Measurements from ENCODE around the gene PRDX6.
A peak's percentile ranks its signal among the peaks of the same experiment; 100 is the strongest.
"Not testable (repeated sequence)": the region's sequence is repeated elsewhere in the genome, so short reads cannot be mapped to it uniquely, and the experiment has no call there.

Gene PRDX6, protein sequence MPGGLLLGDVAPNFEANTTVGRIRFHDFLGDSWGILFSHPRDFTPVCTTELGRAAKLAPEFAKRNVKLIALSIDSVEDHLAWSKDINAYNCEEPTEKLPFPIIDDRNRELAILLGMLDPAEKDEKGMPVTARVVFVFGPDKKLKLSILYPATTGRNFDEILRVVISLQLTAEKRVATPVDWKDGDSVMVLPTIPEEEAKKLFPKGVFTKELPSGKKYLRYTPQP

DNA sequence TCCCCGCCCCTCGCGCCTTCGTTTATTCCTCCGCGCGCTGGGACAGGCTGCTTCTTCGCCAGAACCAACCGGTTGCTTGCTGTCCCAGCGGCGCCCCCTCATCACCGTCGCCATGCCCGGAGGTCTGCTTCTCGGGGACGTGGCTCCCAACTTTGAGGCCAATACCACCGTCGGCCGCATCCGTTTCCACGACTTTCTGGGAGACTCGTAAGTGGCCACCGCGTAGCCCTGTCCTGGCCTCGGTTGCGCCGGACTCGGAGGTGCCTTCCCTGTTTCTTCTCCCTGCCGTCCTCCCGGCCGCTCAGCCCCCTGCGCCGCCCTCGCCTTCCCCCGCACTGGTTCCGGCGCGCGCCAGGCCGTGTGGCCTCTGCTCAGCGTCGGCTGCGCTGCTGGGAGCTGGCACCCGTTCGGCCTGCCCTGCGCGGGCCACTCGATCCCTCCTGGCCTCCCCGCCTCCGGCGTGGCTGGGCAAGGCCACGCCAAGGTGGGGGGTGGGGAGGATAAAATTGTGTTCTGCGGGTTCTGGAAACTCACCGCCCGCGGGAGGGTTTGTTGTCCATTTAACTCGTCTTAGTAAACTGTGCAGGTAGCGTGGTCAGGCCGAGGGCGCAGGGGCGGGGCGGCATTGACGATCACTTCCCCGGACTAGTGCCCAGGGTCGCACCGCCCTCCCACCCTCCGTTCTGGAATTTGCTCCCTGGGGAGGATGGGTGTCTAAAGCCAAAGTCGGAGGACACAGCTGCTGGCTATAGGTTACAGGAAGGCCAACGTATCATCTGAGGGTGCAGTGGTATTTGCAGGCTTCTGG, at the start of gene PRDX6:
Gene PRDX6, plus strand, starts transcription at position 50 of the 808 bp plus-strand sequence. Its CDS starts 63 bp downstream, at position 113.
- no peak for DNase-seq (ENCODE audit: low read depth)

DNA sequence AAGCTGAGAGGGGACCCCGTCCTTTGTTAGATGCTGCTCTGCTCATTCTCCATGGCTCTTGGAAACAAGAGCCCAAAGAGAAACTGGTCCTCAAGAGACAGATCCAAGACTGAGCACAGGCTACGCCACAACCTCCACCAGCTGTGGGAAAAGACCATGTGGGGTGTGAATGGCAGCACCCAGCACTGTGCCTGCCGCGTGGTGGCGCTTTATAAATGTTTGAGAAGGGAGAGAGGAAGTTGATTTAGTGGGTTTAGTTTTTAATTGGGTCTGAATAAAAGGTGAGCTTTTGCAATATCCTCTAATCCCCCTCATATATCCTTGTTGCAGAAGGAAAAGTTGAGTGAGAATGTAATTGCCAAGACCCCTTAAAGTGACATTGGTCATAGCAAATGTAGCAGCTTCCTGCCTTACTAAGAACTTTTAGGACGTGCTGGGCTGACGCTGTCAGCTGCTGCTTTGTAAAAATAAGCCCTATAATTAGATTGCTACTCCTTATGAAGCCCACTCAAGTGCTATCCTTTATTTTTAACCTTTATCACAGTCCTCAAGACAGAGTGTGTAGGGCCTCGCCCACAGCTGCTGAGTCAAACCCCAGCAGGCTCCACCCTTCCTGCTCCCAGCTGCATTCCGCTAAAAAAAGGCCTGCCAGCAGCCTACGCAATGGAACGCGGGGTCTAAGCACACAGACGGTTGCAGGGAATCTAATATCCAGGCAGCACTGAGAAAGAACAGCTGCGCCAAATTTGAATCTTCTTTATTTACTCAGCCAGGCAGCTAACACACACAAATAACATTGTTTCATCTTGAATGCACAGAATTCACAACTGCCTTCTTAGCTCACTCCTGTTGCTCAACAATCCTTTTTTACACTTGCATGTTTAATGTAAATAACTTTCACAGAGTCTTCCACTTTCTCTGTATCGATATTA, 47.4 kb upstream of the PRDX6 start:
- peak; percentile 53 for DNase-seq (ENCODE audit: low read depth)

DNA sequence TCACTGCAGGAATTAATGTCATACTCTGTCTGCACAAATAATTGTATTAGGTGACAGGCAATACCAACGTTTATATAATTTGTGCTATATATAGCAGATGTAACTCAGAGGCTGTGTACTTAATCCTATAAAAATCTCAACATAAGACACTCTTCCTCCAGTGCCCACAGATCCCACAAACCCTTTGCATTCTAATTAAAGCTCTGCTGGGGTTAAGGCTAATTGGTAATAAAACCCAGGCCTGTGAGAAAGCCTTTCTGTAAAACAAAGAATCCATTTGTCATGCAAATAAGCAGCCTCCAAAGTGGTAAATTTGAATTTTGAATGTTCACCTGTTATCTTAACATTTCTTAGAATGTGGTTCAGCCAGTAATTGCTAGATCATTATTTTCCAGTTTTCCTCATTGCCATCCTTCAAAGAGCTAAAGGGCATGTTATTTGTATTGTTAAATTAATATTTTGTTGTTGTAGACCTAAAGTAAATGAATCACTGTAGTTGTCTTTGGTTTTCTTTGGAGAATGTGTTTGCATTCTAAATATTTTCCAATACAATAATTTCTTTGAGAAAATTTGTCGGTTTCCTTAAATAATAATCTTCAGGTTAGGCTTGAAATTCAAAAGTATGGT, 46.3 kb upstream of the PRDX6 start:
- DNase-seq (ENCODE audit: low read depth), result no peak

DNA sequence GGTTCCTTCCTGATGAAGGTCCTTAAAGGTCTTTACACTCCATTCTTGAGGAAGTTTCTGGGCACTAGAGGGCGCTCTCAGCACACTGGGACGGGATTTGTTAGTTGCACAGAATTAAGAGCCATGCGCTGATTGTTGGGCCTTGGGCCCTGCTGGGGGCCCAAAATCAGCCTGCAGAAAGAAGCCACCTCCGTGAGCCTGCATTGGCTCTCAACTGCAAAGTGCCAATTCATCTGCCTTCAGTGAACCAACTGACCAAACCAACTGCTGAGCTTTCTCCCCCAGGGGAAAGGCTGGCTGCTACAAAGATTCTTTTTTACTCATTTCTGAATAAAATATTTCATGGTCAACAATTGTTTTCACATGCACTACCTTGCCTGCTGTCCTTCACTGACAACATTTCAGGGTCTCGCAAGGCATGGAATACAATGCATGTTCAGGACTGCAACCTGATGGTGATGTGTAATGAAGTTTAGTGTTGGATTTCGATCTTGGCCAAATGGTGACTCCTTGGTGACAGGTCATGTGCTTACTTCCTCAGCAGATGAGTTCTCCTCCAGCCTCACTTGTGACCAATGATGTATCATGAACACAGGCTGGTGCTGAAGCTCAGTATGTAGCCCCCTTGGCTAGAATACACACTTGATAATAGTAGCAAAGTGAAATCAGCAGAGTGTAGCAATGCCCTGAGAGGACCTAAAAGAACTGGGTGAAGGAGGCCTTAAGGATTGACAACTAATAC, 45.7 kb upstream of the PRDX6 start:
- DNase-seq (ENCODE audit: low read depth), result peak; percentile 81

DNA sequence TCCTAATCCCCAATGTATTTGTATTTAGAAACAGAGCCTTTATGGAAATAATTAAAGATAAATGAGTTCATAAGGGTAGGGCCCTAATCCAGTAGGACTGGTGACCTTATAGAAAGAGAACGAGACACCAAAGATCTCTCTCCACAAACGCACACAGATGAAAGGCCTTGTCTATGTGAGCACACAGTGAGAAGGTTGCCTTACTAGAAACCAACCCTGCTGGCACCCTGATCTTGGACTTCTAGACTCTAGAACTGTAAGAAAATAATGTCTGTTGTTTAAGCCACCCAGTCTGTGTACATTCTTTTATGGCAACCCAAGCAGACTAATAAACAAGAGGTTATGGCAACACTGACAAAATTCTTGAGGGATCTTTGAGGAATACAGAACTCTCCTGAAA, 44.8 kb upstream of the PRDX6 start:
- no peak for DNase-seq (ENCODE audit: low read depth)

DNA sequence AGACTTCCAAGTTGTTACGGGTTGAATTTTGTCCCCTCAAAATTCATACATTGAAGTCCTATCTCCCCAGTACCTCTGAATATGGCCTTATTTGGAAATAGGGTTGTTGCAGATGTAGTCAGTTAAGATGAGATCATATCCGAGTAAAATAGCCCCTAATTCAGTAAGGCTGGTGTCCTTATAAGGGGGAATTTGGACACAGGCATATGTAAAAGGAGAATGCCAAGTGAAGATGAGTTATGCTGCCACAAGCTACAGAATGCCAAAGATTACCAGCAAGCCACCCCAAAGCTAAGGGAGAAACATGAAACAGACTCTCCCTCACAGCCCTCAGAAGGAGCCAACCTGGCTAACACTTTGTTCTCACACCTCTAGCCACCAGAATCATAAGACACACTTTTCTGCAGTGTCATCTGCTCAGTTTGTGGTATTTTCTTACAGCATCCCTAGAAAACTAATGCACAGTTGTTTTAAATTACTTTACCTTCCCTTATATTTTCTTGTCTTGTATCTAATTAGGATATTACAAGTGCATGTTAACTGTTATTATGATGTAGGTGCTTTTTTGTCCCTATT, 43.3 kb upstream of the PRDX6 start:
- DNase-seq (ENCODE audit: low read depth), result no peak

DNA sequence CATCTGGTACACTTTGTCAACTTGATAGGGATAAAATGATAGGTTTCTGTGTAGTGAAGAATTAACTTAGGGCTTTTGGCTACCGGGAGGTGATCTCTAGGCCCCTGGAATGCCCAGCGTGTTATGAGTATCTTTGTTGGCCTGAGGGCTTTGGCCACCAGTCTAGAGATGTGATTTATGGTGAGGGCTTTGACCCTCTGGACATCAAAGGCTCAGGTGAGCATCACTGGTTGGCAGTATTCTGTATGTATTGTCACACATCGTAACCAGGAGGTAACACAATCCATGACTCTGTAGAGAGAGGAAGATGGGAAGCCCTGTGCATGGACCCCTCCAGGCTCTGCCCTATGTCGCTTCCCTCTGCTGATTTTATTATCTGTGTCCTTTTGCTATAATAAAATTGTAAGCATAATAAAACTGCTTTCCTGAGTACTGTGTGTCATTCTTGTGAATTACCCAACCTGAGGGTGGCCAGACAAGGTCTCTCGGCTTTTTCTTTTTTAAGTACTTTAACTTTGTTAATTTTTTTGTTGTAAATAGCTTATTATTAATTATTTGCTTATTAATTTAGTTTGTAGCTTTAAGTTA, 40.2 kb upstream of the PRDX6 start:
- DNase-seq (ENCODE audit: low read depth), result no peak

DNA sequence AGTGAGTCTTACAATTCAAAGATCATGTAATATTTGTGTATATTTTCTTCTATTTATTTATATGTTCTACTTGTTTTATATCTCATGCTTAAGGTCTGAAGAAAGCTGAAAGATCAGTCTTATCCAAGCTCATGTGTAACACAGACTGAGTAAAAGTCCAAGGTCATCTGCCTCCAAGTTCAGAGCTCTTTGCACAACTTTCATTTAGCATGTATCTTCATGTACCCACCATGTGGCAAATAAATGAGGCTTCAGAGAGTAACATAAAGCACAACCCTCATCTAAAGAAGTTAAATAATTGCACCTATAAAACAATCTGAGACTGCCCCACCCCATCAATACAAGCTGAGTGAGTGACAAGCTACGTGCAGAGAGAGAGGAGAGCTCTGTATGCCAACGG, 38.5 kb upstream of the PRDX6 start:
- DNase-seq (ENCODE audit: low read depth), result no peak

DNA sequence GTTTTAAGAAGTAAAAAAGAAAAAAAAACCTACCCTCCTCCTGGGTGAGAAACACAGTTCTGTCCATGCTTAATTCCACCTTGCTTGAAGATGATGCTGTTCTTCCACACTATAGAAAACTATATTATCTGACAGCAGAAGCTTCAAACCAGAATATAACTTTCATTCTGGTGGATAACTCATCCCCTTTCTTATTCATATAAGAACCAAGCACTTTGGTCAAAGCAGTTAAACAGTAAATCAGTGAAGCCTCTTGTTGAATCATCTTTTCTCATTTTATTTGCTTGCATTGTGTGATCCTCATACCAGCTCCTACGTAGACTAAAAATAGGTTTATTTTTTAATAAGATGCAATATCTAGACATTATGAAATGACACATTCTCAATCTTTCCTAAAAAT, 36.7 kb upstream of the PRDX6 start:
- DNase-seq (ENCODE audit: low read depth), result no peak

DNA sequence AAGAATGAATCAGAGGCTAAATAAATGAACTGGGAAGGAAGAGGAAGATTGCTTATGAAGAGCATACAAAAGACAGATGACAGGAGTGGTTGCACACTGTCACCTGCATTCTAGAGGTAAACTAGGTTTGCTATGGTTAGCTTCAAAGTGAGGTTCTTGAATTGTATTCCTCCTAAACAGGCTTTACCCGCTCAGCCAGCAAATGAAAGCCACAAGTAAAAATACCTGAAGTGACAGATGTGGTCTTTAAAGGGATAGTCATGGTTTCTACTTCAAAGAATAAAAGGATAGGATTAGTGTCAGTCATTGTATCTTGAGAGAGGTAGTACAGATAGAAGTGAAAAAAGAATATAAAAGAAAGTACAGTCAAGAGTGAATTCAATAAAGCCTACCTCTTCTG, 32.4 kb upstream of the PRDX6 start:
- DNase-seq (ENCODE audit: low read depth), result no peak

DNA sequence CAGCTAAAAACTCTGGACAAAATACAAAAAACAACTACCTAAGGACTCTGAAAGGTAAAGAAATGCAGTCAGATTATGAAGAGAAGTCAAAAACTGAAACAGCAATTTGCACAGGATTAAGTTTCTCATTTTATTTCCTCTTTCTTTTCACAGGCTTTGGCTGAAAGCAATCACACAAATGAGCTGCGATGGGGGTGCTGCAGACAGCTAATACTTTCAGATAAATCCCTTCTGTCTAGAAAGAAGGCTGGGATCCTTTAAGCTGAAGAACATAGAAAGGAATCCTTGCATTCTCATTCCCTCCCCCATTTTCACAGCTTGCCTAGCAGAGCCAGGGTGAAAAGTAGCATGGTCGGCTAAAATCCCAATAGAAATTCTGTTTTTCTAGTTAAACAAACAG, 32.0 kb upstream of the PRDX6 start:
- no peak for DNase-seq (ENCODE audit: low read depth)

DNA sequence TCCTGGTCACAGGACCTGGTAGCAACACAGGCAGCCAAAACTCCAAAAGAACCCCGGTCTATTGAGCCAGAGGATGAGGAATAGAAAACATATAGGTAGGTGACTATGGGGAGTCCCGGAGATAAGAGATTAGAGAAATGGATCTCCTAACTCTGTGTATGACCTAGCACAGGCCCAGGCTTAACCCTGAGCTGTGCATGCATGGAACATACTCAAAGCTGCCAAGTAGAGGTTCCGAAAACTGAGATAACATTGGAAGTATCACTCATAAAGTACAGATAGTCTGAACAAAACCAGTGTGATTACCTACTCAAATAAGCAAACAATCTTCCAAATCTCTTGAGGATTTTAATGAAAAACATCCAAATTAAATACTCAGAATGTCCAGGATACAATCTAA, 31.5 kb upstream of the PRDX6 start:
- DNase-seq (ENCODE audit: low read depth), result no peak

DNA sequence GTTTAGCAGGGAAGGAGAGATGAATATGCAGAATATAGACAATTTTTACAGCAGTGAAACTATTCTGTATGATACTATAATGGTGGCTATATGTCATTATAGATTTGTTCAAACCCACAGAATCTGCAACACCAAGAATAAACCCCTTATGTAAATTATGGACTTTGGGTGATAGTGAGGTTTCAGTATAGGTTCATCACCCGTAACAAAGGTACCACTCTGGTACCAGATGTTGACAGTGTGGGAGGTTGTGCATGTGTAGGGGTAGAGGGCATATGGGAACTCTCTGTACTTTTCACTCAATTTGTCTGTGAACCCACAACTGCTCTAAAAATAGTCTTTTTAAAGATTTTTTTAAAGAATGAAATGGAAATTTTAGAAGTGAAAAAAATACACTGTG, 29.9 kb upstream of the PRDX6 start:
- DNase-seq (ENCODE audit: low read depth), result no peak

DNA sequence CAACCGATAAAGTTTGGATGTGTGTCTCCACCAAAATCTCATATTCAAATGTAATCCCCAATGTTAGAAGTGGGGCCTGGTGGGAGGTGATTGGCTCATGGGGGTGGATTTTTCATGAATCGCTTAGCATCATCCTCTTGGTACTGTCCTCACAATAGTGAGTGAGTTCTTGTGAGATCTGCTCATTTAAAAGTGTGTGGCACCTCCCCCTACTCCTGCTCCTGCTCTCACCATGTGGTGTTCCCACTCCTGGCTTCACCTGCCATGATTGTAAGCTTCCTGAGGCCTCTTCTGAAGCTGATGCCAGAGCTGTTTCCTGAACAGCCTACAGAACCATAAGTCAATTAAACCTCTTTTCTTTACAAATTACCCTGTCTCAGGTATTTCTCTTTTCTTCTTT, 28.2 kb upstream of the PRDX6 start:
- DNase-seq (ENCODE audit: low read depth), result no peak

DNA sequence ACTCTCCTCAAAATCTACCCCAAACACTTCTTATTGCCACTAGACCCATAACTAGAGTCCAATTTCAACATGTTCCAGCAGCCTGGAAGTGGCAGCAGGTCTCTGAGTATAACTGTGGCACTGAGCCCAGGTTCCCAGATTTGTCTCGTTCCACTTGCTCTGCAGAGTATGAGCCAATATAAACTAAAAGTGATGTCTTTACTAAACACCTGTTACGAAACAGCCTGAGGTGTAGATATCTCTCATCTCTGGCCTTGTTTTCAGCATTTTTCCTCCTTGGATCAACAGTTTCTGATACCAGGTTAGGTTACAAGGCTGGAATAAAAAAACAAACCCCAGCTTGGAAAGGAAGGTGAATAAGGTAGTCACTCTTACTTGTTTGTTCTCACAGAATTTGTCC, 25.2 kb upstream of the PRDX6 start:
- no peak for DNase-seq (ENCODE audit: low read depth)

DNA sequence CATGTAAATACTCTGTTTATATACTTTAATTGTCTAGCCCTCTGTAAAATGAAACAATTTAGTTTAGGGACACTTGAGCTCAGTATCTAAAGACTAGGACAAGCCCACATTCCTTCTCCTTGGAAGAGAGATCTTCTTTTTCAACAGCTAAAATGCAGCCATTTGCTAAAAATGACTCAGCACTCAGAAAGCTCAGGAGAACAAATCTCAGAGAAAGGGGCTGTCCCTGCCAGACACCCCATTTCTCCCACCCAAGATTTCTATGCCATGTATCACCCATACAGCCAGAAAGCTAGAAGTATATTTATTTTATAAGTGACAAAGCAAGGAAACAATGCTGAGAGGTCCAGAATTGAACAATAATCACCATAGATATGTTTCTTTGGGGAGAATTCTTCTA, 23.2 kb upstream of the PRDX6 start:
- DNase-seq (ENCODE audit: low read depth), result no peak

DNA sequence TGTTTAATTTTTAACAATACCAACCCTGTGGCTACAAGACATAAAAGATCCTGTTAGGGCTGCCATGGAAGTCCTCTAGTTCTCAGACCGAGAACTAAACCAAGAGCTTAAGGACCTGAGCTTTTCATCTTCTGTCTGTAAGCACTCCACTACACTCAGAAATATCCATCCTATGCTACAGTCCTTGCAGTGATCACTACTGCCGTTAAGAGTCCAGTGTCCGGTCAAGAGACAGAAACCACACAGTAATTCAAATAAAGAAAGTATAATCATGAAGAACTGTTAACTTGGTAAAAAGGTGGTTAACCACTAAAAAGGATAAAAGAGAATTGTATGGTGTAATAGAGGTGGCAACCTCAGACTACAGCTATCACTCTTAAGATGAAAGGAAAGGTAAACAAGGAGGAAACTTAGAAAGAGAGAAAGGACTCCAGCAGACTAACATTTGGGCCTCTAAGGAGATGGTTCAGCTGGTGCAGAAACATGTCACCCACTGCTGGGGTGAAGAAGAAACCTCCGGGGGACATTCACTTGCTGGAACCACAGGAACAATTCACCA, 22.1 kb upstream of the PRDX6 start:
- no peak for DNase-seq (ENCODE audit: low read depth)

DNA sequence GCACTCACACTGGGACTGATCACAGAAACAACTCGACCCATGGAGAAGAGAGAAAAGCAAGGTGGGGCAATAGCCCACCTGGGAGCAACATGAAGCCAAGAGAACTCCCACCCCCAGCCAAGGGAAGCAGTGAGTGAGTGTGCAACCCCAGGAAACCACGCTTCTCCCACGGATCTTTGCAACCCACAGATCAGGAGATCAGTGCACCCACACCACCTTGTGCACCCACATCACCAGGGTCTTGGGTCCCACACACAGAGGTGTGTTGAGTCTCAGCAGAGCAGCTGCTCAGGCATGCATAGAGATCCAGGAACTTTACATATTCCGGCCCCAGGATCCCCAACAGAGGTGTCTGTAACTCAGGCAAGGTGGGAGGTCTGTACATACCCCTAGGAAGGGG, 17.2 kb upstream of the PRDX6 start:
- DNase-seq (ENCODE audit: low read depth), result no peak

DNA sequence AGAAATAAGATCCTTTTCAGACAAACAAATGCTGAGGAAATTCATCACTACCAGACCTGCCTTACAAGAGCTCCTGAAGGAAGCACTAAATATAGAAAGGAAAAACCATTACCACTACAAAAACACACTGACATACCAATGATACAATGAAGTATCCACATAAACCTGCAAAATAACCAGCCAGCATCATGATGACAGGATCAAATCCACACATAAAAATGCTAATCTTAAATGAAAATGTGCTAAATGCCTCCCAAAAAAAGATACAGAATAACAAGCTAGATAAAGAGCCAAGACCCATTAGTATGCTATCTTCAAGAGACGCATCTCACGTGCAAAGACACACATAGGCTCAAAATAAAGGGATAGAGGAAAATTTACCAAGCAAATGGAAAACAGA, 14.5 kb upstream of the PRDX6 start:
- not testable (repeated sequence) for DNase-seq (ENCODE audit: low read depth)

DNA sequence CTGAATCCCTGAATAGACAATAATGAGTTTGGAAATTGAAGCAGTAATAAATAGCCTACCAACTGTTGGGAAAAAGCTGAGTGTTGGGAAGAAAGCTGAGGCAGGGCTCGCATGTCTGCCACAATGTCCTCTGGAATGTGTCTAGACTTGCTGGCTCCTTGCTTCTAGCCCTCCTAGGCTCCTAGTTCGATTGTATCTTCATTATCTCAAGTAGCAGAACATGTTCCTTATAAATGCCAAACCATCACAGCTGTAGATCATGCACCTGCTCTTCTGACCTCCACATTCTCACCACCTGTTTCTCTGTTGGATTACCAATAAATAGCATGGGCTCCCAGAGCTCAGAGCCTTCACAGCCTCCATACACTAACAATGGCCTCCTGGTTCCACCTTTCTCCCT, 12.9 kb upstream of the PRDX6 start:
- DNase-seq (ENCODE audit: low read depth), result not testable (repeated sequence)
